ENCODE measurements around the gene MYNN. TPM values are rescaled to one million over a fixed set of nuclear protein-coding genes. Genes with fewer than 3 reads are reported as not detected.

The MYNN gene
- total and polyA plus RNA-seq, 2 donors (not counting 1 experiment from before 2014, with no cell fraction given): 14.7 to 24.0 TPM

Other genes with a start within 250 kb of the MYNN start
- 0.42 and 1.1 TPM in 2 replicates for gene MECOM, start 109.7 kb upstream of the MYNN start, total RNA-seq
- gene MECOM, start 109.7 kb upstream of the MYNN start, polyA plus RNA-seq: 0.03 TPM in 1 of 2 replicates, not detected in the other
- 10.6 and 12.5 TPM in 2 replicates for gene TERC, start 8.3 kb upstream of the MYNN start, total RNA-seq
- gene TERC, start 8.3 kb upstream of the MYNN start, polyA plus RNA-seq: 1.3 and 1.5 TPM in 2 replicates
- 0.15 and 0.37 TPM in 2 replicates for gene ACTRT3, start 3.8 kb upstream of the MYNN start, total RNA-seq
- gene ACTRT3, start 3.8 kb upstream of the MYNN start, polyA plus RNA-seq: 0.12 and 0.18 TPM in 2 replicates
- 0.53 and 0.71 TPM in 2 replicates for gene LRRIQ4, start 39.5 kb downstream of the MYNN start, total RNA-seq
- gene LRRIQ4, start 39.5 kb downstream of the MYNN start, polyA plus RNA-seq: 0.04 TPM in 1 of 2 replicates, not detected in the other
- 7.1 and 11.8 TPM in 2 replicates for gene LRRC34, start 39.5 kb downstream of the MYNN start, total RNA-seq
- 2.5 and 3.5 TPM in 2 replicates for gene LRRC34, start 39.5 kb downstream of the MYNN start, polyA plus RNA-seq
- not detected in 2 replicates for gene LRRC31, start 96.5 kb downstream of the MYNN start, total RNA-seq
- gene LRRC31, start 96.5 kb downstream of the MYNN start, polyA plus RNA-seq: not detected in 2 replicates
- gene SAMD7, start 138.2 kb downstream of the MYNN start, total RNA-seq: 0.12 TPM in 1 of 2 replicates, not detected in the other
- gene SAMD7, start 138.2 kb downstream of the MYNN start, polyA plus RNA-seq: not detected in 2 replicates
- 166 and 176 TPM in 2 replicates for gene SEC62, start 193.4 kb downstream of the MYNN start, total RNA-seq
- 40.3 and 45.8 TPM in 2 replicates for gene SEC62, start 193.4 kb downstream of the MYNN start, polyA plus RNA-seq